PC-3 (cell line): Measurements from ENCODE around the gene SOX6. TPM values are rescaled to one million over a fixed set of nuclear protein-coding genes. Genes with fewer than 3 reads are reported as not detected.
A peak's percentile ranks its signal among the peaks of the same experiment; 100 is the strongest.

Experiments
- ATAC-seq: fragments of 200-7000 bp; cut with Tn5 transposase; 2 replicates; pipeline ENCODE4 v1.9.1; 2020; ENCODE audit warnings: mild to moderate bottlenecking, moderate library complexity
- BruUV-seq: library from RNA; stranded (reverse); fragments of 400-500 nt; replicated peaks from 2 replicates; lab custom pipeline; 2021; lab: Mats Ljungman, UMichigan
- CTCF ChIA-PET: fragments of 300-600 bp; sonication (Branson Sonifier 250); formaldehyde crosslinking; loops from one replicate; lab custom pipeline; 2022; ENCODE audit warnings: antibody characterized with exemption; lab: Charles Lee
- POLR2A ChIA-PET: fragments of 300-600 bp; sonication (Branson Sonifier 250); formaldehyde crosslinking; loops from one replicate; lab custom pipeline; 2022; ENCODE audit warnings: antibody characterized with exemption; ENCODE audit not compliant: unreplicated experiment; lab: Charles Lee
- DNase-seq: peaks from one replicate; pipeline ENCODE4 v3.0.0-alpha.2; 2015
- H2AFZ ChIP-seq: fragments of 300-600 bp; sonication (generic); 2 replicates; pipeline ENCODE4 v1.6.0; 2016; ENCODE audit warnings: antibody characterized with exemption, low read length
- H3F3A ChIP-seq: fragments of 300-600 bp; sonication (generic); one replicate; pipeline ENCODE4 v1.6.0; 2017; ENCODE audit warnings: antibody characterized with exemption, low read length, control low read depth, mild to moderate bottlenecking; ENCODE audit not compliant: unreplicated experiment
- H3K27ac ChIP-seq: fragments of 300-600 bp; sonication (generic); 2 replicates; pipeline ENCODE4 v1.5.1; 2016; ENCODE audit warnings: mild to moderate bottlenecking, low read length
- H3K27me3 ChIP-seq: fragments of 300-600 bp; sonication (generic); 2 replicates; pipeline ENCODE4 v1.6.1; 2016; ENCODE audit warnings: low read length, mixed read lengths
- H3K36me3 ChIP-seq: fragments of 300-600 bp; sonication (generic); 2 replicates; pipeline ENCODE4 v1.6.1; 2016; ENCODE audit warnings: low read depth, mixed run types, low read length, mixed read lengths
- H3K4me1 ChIP-seq: fragments of 300-600 bp; sonication (generic); 2 replicates; pipeline ENCODE4 v1.5.1; 2016; ENCODE audit warnings: low read length; ENCODE audit not compliant: insufficient read depth
- H3K4me2 ChIP-seq: fragments of 300-600 bp; sonication (generic); 2 replicates; pipeline ENCODE4 v1.6.0; 2016; ENCODE audit warnings: low read length
- H3K4me3 ChIP-seq: fragments of 300-600 bp; sonication (generic); 2 replicates; pipeline ENCODE4 v1.5.1; 2016; ENCODE audit warnings: mild to moderate bottlenecking, low read length, mixed read lengths
- H3K79me2 ChIP-seq: fragments of 300-600 bp; sonication (generic); 2 replicates; pipeline ENCODE4 v1.6.1; 2017; ENCODE audit warnings: low read length, mixed read lengths
- H3K9ac ChIP-seq: fragments of 300-600 bp; sonication (generic); 2 replicates; pipeline ENCODE4 v1.6.0; 2016; ENCODE audit warnings: mild to moderate bottlenecking, low read length
- H3K9me2 ChIP-seq: fragments of 300-600 bp; sonication (generic); replicated peaks from 2 replicates; pipeline ENCODE4 v1.6.1; 2016; ENCODE audit warnings: mixed run types, low read length, mixed read lengths
- H3K9me3 ChIP-seq: fragments of 300-600 bp; sonication (generic); 2 replicates; pipeline ENCODE4 v1.6.1; 2016; ENCODE audit warnings: low read length, mixed read lengths
- H4K20me1 ChIP-seq: fragments of 300-600 bp; sonication (generic); 2 replicates; pipeline ENCODE4 v1.6.1; 2016; ENCODE audit warnings: low read length, mixed read lengths
- EZH2 ChIP-seq: fragments of 300-600 bp; sonication (generic); IDR thresholded peaks from one replicate; pipeline ENCODE4 v1.6.1; 2017; ENCODE audit warnings: antibody characterized with exemption, mild to moderate bottlenecking, low read length; ENCODE audit not compliant: unreplicated experiment
- EZH2phosphoT487 ChIP-seq: fragments of 300-600 bp; sonication (generic); IDR thresholded peaks from 2 replicates; pipeline ENCODE4 v1.6.1; 2018; ENCODE audit warnings: mild to moderate bottlenecking, antibody characterized with exemption, low read length, borderline replicate concordance
- intact Hi-C: fragments of 100-400 bp; cut with micrococcal nuclease; formaldehyde crosslinking; loops from 2 replicates; pipeline ENCODE4 v1.9.0; 2023
- total RNA-seq: library from RNA; depleted of rRNA; stranded (reverse); fragments of >200 nt; gene quantifications from 2 replicates; pipeline ENCODE4 v1.2.3, GENCODE V29; 2014
- TF ChIP-seq, protein P1 (sequence below): fragments of 300-600 bp; sonication (generic); conservative IDR thresholded peaks from 2 replicates; pipeline ENCODE4 v1.5.1; 2017; ENCODE audit warnings: antibody characterized with exemption, low read depth, mild to moderate bottlenecking, low read length

The SOX6 gene
- total RNA-seq, 1 experiment from 2014 or later, result not detected

DNA sequence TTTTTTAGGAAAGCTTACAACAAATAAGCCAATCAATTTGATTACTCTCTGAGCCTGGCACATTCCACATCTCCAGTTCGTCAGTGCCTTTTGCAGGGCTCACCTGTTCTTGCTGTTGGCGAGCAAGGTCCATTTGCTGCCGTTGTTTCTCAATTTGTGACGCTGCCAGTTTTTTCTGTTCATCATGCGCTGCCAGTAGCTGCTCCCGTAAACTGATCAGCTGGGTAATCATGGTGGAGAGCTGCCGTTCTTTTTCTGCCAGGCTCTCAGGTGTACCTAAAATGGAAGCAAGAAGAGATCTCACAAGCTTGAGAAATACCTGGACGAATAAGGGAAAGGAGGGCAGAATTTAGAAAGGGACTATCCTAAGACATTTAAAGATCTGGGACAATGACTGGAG, 169.7 kb downstream of the SOX6 start:
- CTCF ChIA-PET, result no interaction called here
- no peak overlapping the region for H3K9ac ChIP-seq
- TF ChIP-seq EZH2 (no peak), EZH2phosphoT487 (no peak)
- TF ChIP-seq, protein P1, sequence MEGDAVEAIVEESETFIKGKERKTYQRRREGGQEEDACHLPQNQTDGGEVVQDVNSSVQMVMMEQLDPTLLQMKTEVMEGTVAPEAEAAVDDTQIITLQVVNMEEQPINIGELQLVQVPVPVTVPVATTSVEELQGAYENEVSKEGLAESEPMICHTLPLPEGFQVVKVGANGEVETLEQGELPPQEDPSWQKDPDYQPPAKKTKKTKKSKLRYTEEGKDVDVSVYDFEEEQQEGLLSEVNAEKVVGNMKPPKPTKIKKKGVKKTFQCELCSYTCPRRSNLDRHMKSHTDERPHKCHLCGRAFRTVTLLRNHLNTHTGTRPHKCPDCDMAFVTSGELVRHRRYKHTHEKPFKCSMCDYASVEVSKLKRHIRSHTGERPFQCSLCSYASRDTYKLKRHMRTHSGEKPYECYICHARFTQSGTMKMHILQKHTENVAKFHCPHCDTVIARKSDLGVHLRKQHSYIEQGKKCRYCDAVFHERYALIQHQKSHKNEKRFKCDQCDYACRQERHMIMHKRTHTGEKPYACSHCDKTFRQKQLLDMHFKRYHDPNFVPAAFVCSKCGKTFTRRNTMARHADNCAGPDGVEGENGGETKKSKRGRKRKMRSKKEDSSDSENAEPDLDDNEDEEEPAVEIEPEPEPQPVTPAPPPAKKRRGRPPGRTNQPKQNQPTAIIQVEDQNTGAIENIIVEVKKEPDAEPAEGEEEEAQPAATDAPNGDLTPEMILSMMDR, result no peak
- H3K9me3 ChIP-seq, result no peaks in the 10 kb centered on the region
- H3K9me2 ChIP-seq, result no peaks in the 10 kb centered on the region
- H3K4me3 ChIP-seq, result no peak overlapping the region
- H3K4me1 ChIP-seq, result no peaks in the 10 kb centered on the region
- POLR2A ChIA-PET, result no interaction called here
- DNase-seq, result no peak
- H2AFZ ChIP-seq, result no peak overlapping the region
- no peaks in the 10 kb centered on the region for H3K79me2 ChIP-seq
- ATAC-seq, result no peak
- H3K27ac ChIP-seq, result no peak overlapping the region
- no peaks in the 10 kb centered on the region for H4K20me1 ChIP-seq
- no peaks in the 10 kb centered on the region for H3F3A ChIP-seq
- no TSS peak for BruUV-seq
- H3K4me2 ChIP-seq, result no peak overlapping the region
- intact Hi-C loops, result no loop called here
- no peaks in the 10 kb centered on the region for H3K27me3 ChIP-seq
- H3K36me3 ChIP-seq, result no peaks in the 10 kb centered on the region

- ChIA-PET POLR2A (no interaction called here), CTCF (no interaction called here)
- H2AFZ ChIP-seq, result no peak overlapping the region
- ATAC-seq (no peak), DNase-seq (no peak)
- H4K20me1 ChIP-seq, result no peaks in the 10 kb centered on the region
- no peaks in the 10 kb centered on the region for H3F3A ChIP-seq
- no peaks in the 10 kb centered on the region for H3K79me2 ChIP-seq
- no peaks in the 10 kb centered on the region for H3K4me1 ChIP-seq
- no peak overlapping the region for H3K9ac ChIP-seq
- H3K4me3 ChIP-seq, result no peak overlapping the region
- BruUV-seq, result no TSS peak
- no peaks in the 10 kb centered on the region for H3K9me3 ChIP-seq
- intact Hi-C loops, result no loop called here
- no peak overlapping the region for H3K27ac ChIP-seq
- H3K9me2 ChIP-seq, result no peaks in the 10 kb centered on the region
- H3K27me3 ChIP-seq, result no peaks in the 10 kb centered on the region
- no peak overlapping the region for H3K4me2 ChIP-seq
- TF ChIP-seq EZH2 (no peak), EZH2phosphoT487 (no peak)
- TF ChIP-seq, protein P1, result no peak
- H3K36me3 ChIP-seq, result no peaks in the 10 kb centered on the region
These were observed 171.3 kb downstream of the SOX6 start for GRCh38 chr11:16185042-16185441.

DNA sequence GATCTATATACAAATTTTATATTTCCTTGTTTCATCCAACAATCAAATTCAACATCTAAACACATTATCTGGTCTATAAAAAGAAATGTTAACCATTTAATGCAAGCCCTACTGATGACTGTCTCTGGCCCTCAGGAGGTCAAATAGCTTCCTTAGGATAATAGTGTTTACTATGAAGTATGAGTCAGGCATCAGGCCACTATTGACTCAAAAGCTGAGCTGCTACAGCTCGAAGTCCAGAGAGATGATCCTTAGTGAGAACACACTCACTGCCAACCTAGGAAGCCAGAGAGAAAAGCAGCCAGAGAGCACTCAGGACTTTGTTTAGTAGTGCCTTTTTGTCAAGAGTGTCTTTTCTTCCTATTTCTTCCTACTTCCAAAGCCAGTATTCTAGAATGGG, 171.8 kb downstream of the SOX6 start:
- no TSS peak for BruUV-seq
- ATAC-seq, result peak; percentile 54; the same call in 1 of the 2 replicates

More for the DNA sequence above, 171.8 kb downstream of the SOX6 start:
- DNase-seq, result peak; percentile 60
- Histone ChIP-seq H3K4me2 (no peak overlapping the region), H3K4me3 (no peak overlapping the region), H3K36me3 (no peaks in the 10 kb centered on the region), H4K20me1 (no peaks in the 10 kb centered on the region), H3K27me3 (no peaks in the 10 kb centered on the region), H2AFZ (no peak overlapping the region), H3F3A (no peaks in the 10 kb centered on the region), H3K79me2 (no peaks in the 10 kb centered on the region), H3K4me1 (no peaks in the 10 kb centered on the region), H3K27ac (no peak overlapping the region), H3K9me2 (no peaks in the 10 kb centered on the region), H3K9me3 (no peaks in the 10 kb centered on the region), H3K9ac (no peak overlapping the region)
- CTCF ChIA-PET, result interaction anchor here (0.6 kb wide), 1 partner anchor 332 kb away, joined by 4 read pairs; no protein-coding TSS in a partner anchor
- TF ChIP-seq, protein P1, result no peak
- no peak for TF ChIP-seq EZH2
- TF ChIP-seq EZH2phosphoT487, result no peak
- intact Hi-C loops, result no loop called here
- POLR2A ChIA-PET, result interaction anchor here (0.5 kb wide), 1 partner anchor 1664 kb away, joined by 4 read pairs; the partner anchor contains the start of gene PSMA1
